ENCODE data around the gene RNU5B-1.

GRCh38 chr15:65344214-65344913 lies 39.9 kb downstream of the RNU5B-1 start:
- TF ChIP-seq, protein P1, sequence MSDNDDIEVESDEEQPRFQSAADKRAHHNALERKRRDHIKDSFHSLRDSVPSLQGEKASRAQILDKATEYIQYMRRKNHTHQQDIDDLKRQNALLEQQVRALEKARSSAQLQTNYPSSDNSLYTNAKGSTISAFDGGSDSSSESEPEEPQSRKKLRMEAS (IDR thresholded peaks at IDR 0.05): no peak
- no peak for TF ChIP-seq CTCF (IDR thresholded peaks at IDR 0.05; ENCODE audit: low read depth, low read length, missing input control)
- TF ChIP-seq ZBTB33 (IDR thresholded peaks at IDR 0.05): no peak
- no peak for TF ChIP-seq EGR1 (IDR thresholded peaks at IDR 0.05; ENCODE audit: low read depth in 2 of 2)

Measured in liver (tissue), 3 donors.